Fibroblast of upper back skin (primary cell): ENCODE results near the gene RASA3.

Experiments used
- DNase-seq: peaks from one replicate; pipeline ENCODE4 v3.0.0-alpha.2; 2013

Gene RASA3

GRCh38 chr13:113960276-113960948 is 172.0 kb downstream of the RASA3 start:
- DNase-seq, result no peak

- no peak for DNase-seq
Observed at GRCh38 chr13:113959198-113959597, 173.2 kb downstream of the RASA3 start.

GRCh38 chr13:113958373-113958772 is 174.1 kb downstream of the RASA3 start:
- no peak for DNase-seq

GRCh38 chr13:113956571-113956970 is 175.9 kb downstream of the RASA3 start:
- DNase-seq, result no peak

- no peak for DNase-seq
Observed at GRCh38 chr13:113955691-113956090, 176.7 kb downstream of the RASA3 start.

- no peak for DNase-seq
Observed at GRCh38 chr13:113955235-113955634, 177.2 kb downstream of the RASA3 start.

GRCh38 chr13:113954046-113954835 is 178.2 kb downstream of the RASA3 start:
- no peak for DNase-seq

GRCh38 chr13:113953561-113953960 is 178.9 kb downstream of the RASA3 start:
- no peak for DNase-seq

- DNase-seq, result no peak
Observed at GRCh38 chr13:113952983-113953520, 179.4 kb downstream of the RASA3 start.

GRCh38 chr13:113952151-113952982 is 180.1 kb downstream of the RASA3 start:
- DNase-seq, result no peak

- peak; percentile 68 for DNase-seq
Observed at GRCh38 chr13:113951246-113951999, 181.0 kb downstream of the RASA3 start.

- no peak for DNase-seq
Observed at GRCh38 chr13:113950451-113951245, 181.8 kb downstream of the RASA3 start.

GRCh38 chr13:113949546-113949945 is 182.9 kb downstream of the RASA3 start:
- DNase-seq, result no peak

GRCh38 chr13:113948034-113948742 is 184.2 kb downstream of the RASA3 start:
- DNase-seq, result no peak

GRCh38 chr13:113947311-113948033 is 185.0 kb downstream of the RASA3 start:
- DNase-seq, result peak; percentile 60

GRCh38 chr13:113946409-113947181 is 185.8 kb downstream of the RASA3 start:
- DNase-seq, result no peak

GRCh38 chr13:113945857-113946408 is 186.5 kb downstream of the RASA3 start:
- DNase-seq, result no peak

GRCh38 chr13:113943821-113944565 is 188.4 kb downstream of the RASA3 start:
- no peak for DNase-seq
